Ramos (cell line): ENCODE measurements around the gene SOX11.

Source experiments
- in situ Hi-C: fragments of 300-500 bp; cut with MboI; formaldehyde crosslinking; loops from one replicate; pipeline ENCODE4 v1.14.3; 2022; ENCODE audit warnings: low sequenced_read_pairs; ENCODE audit not compliant: unreplicated experiment

Gene SOX11

GRCh38 chr2:5691221-5691984 is 781 bp upstream of the SOX11 start:
- in situ Hi-C loops = no loop called here

DNA sequence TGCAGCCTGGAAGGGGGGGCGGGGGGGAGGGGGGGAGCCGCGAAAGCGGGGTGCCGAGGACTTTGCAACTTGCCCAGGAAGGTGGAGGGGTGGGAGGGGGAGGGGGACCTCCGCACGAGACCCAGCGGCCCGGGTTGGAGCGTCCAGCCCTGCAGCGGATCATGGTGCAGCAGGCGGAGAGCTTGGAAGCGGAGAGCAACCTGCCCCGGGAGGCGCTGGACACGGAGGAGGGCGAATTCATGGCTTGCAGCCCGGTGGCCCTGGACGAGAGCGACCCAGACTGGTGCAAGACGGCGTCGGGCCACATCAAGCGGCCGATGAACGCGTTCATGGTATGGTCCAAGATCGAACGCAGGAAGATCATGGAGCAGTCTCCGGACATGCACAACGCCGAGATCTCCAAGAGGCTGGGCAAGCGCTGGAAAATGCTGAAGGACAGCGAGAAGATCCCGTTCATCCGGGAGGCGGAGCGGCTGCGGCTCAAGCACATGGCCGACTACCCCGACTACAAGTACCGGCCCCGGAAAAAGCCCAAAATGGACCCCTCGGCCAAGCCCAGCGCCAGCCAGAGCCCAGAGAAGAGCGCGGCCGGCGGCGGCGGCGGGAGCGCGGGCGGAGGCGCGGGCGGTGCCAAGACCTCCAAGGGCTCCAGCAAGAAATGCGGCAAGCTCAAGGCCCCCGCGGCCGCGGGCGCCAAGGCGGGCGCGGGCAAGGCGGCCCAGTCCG is 540 bp downstream of the SOX11 start:
- in situ Hi-C loops = no loop called here

DNA sequence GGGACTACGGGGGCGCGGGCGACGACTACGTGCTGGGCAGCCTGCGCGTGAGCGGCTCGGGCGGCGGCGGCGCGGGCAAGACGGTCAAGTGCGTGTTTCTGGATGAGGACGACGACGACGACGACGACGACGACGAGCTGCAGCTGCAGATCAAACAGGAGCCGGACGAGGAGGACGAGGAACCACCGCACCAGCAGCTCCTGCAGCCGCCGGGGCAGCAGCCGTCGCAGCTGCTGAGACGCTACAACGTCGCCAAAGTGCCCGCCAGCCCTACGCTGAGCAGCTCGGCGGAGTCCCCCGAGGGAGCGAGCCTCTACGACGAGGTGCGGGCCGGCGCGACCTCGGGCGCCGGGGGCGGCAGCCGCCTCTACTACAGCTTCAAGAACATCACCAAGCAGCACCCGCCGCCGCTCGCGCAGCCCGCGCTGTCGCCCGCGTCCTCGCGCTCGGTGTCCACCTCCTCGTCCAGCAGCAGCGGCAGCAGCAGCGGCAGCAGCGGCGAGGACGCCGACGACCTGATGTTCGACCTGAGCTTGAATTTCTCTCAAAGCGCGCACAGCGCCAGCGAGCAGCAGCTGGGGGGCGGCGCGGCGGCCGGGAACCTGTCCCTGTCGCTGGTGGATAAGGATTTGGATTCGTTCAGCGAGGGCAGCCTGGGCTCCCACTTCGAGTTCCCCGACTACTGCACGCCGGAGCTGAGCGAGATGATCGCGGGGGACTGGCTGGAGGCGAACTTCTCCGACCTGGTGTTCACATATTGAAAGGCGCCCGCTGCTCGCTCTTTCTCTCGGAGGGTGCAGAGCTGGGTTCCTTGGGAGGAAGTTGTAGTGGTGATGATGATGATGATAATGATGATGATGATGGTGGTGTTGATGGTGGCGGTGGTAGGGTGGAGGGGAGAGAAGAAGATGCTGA is 1.4 kb downstream of the SOX11 start:
- in situ Hi-C loops = no loop called here

- in situ Hi-C loops = no loop called here
Observed at GRCh38 chr2:5694306-5694705, 2.1 kb downstream of the SOX11 start.

GRCh38 chr2:5695654-5696403 is 3.6 kb downstream of the SOX11 start:
- in situ Hi-C loops = no loop called here

DNA sequence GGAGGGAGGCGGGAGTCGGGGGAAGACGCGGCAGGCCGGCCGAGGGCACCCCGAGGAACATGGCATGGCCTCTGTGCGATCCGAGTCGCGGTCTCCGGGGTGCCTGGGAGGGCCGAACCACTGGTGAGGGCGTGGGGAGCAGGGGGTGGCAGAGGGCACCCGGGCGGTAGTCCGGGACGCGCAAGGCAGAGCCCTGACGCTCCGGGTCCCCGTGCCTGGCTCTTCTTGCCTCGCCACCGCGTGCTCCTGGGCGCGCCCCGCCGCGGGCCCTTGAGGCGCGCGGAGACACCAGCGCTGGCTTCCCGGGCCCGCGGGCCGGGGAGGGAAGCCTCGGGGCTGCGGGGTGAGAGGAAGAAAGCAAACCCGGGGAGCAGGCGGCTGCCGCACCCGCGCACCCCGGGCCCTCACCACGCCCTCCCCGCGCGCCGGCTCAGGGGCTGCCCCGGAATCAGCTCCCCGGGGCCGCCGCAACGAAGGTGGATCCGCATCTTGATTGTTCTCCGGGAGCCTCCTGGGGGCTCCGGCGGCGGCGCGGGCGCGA is 4.3 kb downstream of the SOX11 start:
- in situ Hi-C loops = no loop called here

- in situ Hi-C loops = no loop called here
Observed at GRCh38 chr2:5696945-5697521, 4.8 kb downstream of the SOX11 start.

DNA sequence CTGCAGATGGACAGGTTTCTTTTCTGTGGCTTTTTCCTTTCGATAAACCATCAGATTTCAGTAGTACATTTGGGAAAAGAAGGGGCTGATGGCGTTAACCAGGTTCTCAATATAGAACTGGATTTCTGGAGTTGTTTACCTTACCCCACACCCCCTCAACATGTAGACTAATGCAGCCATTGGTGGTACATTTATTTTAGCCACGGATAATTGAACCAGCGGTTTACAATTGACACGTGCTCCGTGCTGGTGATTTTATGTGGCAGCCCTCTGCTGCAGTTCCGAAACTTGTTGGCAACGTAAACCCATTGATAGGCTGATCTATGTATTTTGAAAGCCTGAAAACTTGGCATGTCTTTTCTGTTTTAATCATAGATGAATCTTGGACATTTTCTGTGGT is 5.4 kb downstream of the SOX11 start:
- in situ Hi-C loops = no loop called here

DNA sequence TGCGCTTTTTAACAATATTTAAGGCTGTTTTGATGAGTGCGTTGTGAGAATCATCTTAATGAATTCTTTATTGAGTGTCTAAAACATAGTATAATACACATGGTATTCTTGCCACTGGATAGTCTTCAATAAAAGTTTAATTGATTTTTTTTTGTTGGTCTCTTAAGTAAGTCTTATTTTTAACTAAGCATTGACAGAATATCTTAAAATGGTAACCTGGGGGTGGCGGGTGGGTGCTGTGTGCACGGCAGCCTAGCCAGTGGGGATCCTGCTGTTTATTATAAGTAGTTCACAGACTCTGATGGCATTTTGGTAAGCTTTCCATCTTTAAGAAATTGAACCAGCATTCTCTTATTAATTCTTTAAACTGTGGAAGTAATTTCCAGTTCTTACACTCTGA is 6.0 kb downstream of the SOX11 start:
- in situ Hi-C loops = no loop called here

DNA sequence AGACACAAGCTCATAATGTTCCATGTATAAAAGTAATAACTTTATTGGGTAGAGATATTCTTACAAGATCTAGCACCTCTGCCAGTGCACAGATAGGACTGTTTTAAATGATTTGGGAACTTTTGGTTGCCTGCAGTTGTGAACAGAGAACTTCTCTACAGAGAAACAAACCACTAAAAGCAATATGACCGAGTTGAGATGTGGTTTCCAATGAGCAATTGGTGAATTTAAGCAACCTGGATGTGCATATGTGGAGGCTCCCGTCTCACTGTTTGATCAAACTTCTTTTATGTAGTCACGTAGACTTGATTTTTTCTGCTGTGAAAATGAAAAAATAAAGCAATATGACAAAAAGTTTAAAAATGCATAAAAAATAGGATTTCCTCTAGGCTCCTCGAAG is 7.8 kb downstream of the SOX11 start:
- in situ Hi-C loops = no loop called here

DNA sequence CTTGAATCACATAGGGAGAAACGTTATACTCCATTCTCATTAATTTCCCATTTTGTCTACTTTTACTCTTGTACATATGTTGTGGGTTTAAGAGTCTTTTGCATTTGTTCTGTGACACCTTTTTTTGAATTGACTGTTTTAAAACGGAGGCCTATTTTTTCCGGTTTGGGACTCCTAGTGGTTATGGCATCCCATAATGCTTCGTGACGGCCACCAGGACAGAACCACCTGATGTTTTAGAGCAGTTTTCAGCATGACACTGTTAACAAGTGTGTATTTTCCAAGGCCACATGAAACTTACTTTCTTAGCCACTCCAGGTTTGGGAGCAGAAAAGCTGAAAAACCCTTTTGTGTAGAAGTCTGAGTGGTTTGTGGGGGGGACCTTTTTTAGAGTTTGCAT is 8.4 kb downstream of the SOX11 start:
- in situ Hi-C loops = no loop called here

GRCh38 chr2:5701266-5701665 is 9.1 kb downstream of the SOX11 start:
- in situ Hi-C loops = no loop called here

- in situ Hi-C loops = no loop called here
Observed at GRCh38 chr2:5703166-5703565, 11.0 kb downstream of the SOX11 start.

GRCh38 chr2:5705490-5705889 is 13.3 kb downstream of the SOX11 start:
- in situ Hi-C loops = no loop called here

- in situ Hi-C loops = no loop called here
Observed at GRCh38 chr2:5706717-5707455, 14.7 kb downstream of the SOX11 start.

GRCh38 chr2:5710615-5711014 is 18.4 kb downstream of the SOX11 start:
- in situ Hi-C loops = no loop called here

DNA sequence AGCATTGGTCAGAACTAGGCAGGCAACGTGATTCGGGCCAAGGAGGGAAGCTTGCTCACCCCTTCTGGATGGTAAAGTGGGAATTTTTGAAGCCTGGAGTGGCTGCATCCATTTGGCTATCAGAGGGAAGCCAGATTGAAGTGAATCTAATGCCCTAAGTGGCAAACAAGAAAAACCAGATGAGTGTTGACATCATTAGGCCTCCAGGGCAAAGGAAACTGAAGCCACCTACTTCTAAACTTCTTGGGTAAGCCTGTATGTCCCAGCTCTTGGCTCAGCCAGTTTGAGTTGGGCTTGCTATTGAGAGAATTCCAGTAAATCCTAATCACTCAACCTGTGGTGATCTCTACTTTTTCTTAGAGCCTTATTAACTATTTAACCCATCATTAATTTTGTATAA is 20.9 kb downstream of the SOX11 start:
- in situ Hi-C loops = no loop called here

DNA sequence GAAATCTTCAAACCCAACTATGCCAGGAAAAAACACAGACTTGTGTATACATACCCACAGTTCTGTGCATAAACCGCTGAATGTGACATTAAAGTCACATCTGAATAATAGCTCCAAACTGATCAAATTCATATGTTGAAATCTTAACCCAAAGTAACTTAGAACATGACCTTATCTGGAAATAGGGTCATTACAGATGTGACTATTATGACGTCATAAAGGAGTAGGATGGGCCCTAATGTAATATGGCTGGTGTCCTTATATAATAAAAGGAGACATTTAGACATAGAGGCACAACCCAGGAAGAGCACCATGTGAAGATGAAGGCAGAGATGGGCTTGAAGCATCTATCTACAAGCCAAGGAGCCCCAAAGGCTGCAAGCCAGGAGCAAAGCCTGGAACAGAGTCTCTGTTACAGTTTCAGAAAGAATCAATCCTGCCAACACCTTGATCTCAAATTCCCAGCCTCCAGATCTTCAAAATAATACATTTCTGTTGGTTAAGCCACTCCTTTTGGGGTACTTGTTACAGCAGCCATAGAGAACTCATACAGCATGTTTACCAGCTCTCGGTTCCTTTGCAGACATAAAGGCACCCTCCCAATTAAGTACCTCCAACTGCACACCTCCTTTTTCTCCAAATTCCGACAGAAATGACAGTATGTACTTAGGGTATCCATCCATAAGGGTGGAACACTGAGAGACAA is 27.6 kb downstream of the SOX11 start:
- in situ Hi-C loops = no loop called here
